HG02852 (cell line): ENCODE data around the gene TOMM34.

Source experiments
- ATAC-seq: cut with Tn5 transposase; IDR thresholded peaks from one replicate; pipeline ENCODE4 v1.9.1; 2021; ENCODE audit warnings: mild to moderate bottlenecking, moderate library complexity; ENCODE audit not compliant: unreplicated experiment

Gene TOMM34

GRCh38 chr20:44960103-44960852 lies at the start of gene TOMM34:
Gene TOMM34, minus strand, starts transcription at chr20:44960397. Its CDS starts 64 bp downstream, at chr20:44960333.
- ATAC-seq, result peak; percentile 84

GRCh38 chr20:45008521-45009049 lies 48.4 kb upstream of the TOMM34 start:
- ATAC-seq, result no peak

- ATAC-seq, result no peak
Observed at GRCh38 chr20:44997668-44998067, 37.5 kb upstream of the TOMM34 start.

- ATAC-seq, result no peak
Observed at GRCh38 chr20:44997171-44997570, 37.0 kb upstream of the TOMM34 start.

GRCh38 chr20:44993343-44993742 lies 33.1 kb upstream of the TOMM34 start:
- ATAC-seq, result no peak

GRCh38 chr20:44990957-44991356 lies 30.8 kb upstream of the TOMM34 start:
- no peak for ATAC-seq

- ATAC-seq, result no peak
Observed at GRCh38 chr20:44990425-44990824, 30.2 kb upstream of the TOMM34 start.

GRCh38 chr20:44988631-44989171 lies 28.5 kb upstream of the TOMM34 start:
- no peak for ATAC-seq

GRCh38 chr20:44983093-44983674 lies 23.0 kb upstream of the TOMM34 start:
- ATAC-seq, result no peak

- no peak for ATAC-seq
Observed at GRCh38 chr20:44981736-44982406, 21.7 kb upstream of the TOMM34 start.

GRCh38 chr20:44979090-44979621 lies 19.0 kb upstream of the TOMM34 start:
- peak; percentile 82 for ATAC-seq

- ATAC-seq, result no peak
Observed at GRCh38 chr20:44976698-44977097, 16.5 kb upstream of the TOMM34 start.

- ATAC-seq, result no peak
Observed at GRCh38 chr20:44973053-44973452, 12.9 kb upstream of the TOMM34 start.

- no peak for ATAC-seq
Observed at GRCh38 chr20:44970243-44970757, 10.1 kb upstream of the TOMM34 start.

GRCh38 chr20:44969300-44969894 lies 9.2 kb upstream of the TOMM34 start:
- no peak for ATAC-seq

GRCh38 chr20:44967207-44967807 lies 7.1 kb upstream of the TOMM34 start:
- no peak for ATAC-seq

GRCh38 chr20:44966030-44966961 lies 6.1 kb upstream of the TOMM34 start, which contains the start of gene STK4:
Gene STK4, plus strand, starts transcription at chr20:44966512. Its CDS starts 57 bp downstream, at chr20:44966569.
- ATAC-seq, result peak; percentile 66

GRCh38 chr20:44965651-44966029 lies 5.4 kb upstream of the TOMM34 start:
- ATAC-seq, result no peak
